WTC11 (cell line): ENCODE results near the gene NAT8L.

ENCODE experiments used
- CREB1 ChIP-seq: sonication (generic); formaldehyde crosslinking; IDR thresholded peaks from 2 replicates; pipeline ENCODE4 v1.8.0; 2023; ENCODE audit warnings: mild to moderate bottlenecking, missing genetic modification reagents
- JUN ChIP-seq: sonication (generic); formaldehyde crosslinking; IDR thresholded peaks from 2 replicates; pipeline ENCODE4 v1.8.0; 2023; ENCODE audit warnings: mild to moderate bottlenecking, missing genetic modification reagents
- TF ChIP-seq, protein P1 (sequence below): sonication (generic); formaldehyde crosslinking; IDR thresholded peaks from 2 replicates; pipeline ENCODE4 v1.8.1; 2022; ENCODE audit warnings: low read depth, missing genetic modification reagents, borderline replicate concordance
- TF ChIP-seq, protein P2 (sequence below): sonication (generic); formaldehyde crosslinking; IDR thresholded peaks from 2 replicates; pipeline ENCODE4 v1.8.1; 2023; ENCODE audit warnings: mild to moderate bottlenecking, missing genetic modification reagents, moderate library complexity
- TF ChIP-seq, protein P3 (sequence below): sonication (generic); formaldehyde crosslinking; IDR thresholded peaks from 2 replicates; pipeline ENCODE4 v1.8.1; 2023; ENCODE audit warnings: mild to moderate bottlenecking, missing genetic modification reagents, moderate library complexity
- TF ChIP-seq, protein P4 (sequence below): fragments of 200-600 bp; IDR thresholded peaks from 2 replicates; pipeline ENCODE4 v1.8.0; 2022; ENCODE audit warnings: antibody characterized with exemption

DNA sequence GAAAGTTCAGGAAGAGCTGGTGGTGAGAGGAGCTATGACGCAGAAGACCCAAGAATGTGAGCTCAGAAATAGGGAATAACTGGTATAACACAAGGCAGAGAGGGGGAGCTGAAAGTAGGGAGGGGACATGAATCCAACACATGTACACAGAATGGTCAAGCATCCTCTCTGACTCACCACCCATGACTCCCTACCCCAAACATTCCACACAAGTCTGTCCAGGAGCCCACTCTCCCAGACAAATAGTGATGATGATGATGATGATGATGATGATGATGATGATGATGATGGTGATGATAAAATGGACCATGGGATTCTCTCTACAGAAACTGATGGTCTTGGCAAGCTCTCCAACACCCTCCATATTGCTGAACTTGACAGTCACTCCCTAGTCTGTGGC, 46.4 kb downstream of the NAT8L start:
- TF ChIP-seq, protein P1, sequence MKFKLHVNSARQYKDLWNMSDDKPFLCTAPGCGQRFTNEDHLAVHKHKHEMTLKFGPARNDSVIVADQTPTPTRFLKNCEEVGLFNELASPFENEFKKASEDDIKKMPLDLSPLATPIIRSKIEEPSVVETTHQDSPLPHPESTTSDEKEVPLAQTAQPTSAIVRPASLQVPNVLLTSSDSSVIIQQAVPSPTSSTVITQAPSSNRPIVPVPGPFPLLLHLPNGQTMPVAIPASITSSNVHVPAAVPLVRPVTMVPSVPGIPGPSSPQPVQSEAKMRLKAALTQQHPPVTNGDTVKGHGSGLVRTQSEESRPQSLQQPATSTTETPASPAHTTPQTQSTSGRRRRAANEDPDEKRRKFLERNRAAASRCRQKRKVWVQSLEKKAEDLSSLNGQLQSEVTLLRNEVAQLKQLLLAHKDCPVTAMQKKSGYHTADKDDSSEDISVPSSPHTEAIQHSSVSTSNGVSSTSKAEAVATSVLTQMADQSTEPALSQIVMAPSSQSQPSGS (CRISPR knock-in tag): no peak
- TF ChIP-seq JUN (CRISPR knock-in tag) (no peak), CREB1 (CRISPR knock-in tag) (no peak)
- TF ChIP-seq, protein P2, sequence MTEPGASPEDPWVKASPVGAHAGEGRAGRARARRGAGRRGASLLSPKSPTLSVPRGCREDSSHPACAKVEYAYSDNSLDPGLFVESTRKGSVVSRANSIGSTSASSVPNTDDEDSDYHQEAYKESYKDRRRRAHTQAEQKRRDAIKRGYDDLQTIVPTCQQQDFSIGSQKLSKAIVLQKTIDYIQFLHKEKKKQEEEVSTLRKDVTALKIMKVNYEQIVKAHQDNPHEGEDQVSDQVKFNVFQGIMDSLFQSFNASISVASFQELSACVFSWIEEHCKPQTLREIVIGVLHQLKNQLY (CRISPR knock-in tag): no peak
- TF ChIP-seq, protein P3, sequence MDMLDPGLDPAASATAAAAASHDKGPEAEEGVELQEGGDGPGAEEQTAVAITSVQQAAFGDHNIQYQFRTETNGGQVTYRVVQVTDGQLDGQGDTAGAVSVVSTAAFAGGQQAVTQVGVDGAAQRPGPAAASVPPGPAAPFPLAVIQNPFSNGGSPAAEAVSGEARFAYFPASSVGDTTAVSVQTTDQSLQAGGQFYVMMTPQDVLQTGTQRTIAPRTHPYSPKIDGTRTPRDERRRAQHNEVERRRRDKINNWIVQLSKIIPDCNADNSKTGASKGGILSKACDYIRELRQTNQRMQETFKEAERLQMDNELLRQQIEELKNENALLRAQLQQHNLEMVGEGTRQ (CRISPR knock-in tag): no peak
- TF ChIP-seq, protein P4, sequence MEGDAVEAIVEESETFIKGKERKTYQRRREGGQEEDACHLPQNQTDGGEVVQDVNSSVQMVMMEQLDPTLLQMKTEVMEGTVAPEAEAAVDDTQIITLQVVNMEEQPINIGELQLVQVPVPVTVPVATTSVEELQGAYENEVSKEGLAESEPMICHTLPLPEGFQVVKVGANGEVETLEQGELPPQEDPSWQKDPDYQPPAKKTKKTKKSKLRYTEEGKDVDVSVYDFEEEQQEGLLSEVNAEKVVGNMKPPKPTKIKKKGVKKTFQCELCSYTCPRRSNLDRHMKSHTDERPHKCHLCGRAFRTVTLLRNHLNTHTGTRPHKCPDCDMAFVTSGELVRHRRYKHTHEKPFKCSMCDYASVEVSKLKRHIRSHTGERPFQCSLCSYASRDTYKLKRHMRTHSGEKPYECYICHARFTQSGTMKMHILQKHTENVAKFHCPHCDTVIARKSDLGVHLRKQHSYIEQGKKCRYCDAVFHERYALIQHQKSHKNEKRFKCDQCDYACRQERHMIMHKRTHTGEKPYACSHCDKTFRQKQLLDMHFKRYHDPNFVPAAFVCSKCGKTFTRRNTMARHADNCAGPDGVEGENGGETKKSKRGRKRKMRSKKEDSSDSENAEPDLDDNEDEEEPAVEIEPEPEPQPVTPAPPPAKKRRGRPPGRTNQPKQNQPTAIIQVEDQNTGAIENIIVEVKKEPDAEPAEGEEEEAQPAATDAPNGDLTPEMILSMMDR: no peak
